GM18909 (cell line): Measurements from ENCODE around the gene TJP2.
"Not testable (repeated sequence)": the region's sequence is repeated elsewhere in the genome, so short reads cannot be mapped to it uniquely, and the experiment has no call there.

ENCODE experiments used
- ATAC-seq: cut with Tn5 transposase; IDR thresholded peaks from one replicate; pipeline ENCODE4 v1.9.1; 2021; ENCODE audit warnings: mild to moderate bottlenecking; ENCODE audit not compliant: unreplicated experiment, poor library complexity

TJP2 gene

DNA sequence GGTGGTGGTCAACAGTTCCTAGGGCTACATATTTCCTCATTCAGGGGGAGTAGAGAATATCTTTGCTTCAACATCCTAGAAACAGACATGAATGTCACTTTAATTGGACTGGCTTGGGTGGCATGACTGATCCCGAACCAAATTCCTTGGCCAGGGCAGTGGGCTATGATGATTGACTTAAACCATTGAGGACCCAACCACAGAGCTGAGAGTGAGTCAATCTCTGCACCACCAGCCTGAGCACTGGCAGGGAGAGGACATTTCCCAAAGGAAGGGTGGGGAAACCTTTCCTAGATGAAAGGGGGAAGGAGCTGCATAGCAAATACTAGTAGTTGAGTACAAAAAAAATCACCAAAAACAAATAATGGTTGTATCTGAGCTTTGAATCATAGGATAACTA is 98.1 kb downstream of the TJP2 start:
- no peak for ATAC-seq

DNA sequence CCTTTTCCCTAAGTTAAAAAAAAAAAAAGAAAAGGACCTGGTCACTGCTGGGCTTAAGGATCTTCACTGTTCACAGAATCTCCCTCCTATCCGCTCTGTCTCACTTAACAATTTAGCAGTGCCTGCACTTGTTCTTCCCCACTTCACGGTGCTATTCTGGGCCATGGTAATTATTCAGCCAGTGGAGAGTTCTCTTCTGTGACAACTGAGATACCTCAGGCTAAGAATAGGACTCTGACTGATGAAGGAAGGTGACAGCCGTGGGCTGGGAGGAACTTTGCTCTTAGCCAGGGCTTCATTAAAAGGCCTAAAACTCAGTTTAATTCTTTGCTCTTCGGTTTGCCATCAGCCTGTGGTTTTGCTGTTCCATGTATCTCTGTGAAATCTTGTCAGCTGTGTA is 99.1 kb downstream of the TJP2 start:
- ATAC-seq, result no peak

DNA sequence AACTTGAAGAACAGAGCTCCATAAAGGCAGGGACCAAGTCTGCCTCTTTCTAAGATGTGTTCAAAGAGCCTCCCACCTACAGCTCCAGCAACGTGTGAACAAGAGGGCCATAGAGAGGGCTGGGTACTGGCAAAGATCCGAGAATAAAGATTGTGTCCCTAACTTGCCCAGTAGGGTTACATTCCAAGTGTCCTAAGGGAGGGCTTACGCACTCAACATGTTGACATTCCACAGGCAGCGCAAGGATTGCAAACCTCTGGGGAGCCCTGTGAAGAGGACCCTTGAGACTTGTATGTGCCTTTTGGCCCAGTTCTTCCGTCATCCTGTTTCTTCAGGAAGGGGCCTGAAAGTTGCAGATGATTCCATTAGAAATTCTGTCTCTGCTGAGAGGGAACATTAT is 102.7 kb downstream of the TJP2 start:
- no peak for ATAC-seq

DNA sequence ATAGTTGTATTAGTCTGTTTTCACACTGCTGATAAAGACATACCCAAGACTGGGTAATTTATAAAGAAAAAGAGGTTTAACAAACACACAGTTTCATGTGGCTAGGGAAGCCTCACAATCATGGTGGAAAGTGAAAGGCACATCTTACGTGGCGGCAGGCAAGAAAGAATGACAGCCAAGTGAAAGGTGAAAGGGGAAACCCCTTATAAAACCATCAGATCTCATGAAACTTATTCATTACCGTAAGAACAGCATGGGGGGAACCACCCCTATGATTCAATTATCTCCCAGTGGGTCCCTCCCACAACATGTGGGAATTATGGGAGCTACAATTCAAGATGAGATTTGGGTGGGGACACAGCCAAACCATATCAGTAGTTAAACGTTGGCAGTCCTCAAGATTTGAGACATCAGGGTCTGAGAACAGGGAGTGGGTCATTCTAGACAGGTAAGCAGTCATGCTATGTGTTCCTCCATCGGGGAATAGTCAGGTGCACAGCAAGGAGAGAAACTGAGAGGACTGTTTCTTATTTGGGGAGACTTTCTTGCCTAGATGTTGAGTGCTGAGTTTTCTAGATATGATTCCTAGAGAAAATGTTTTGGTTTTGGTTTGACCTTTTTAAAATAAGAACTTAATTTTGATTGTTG is 105.1 kb downstream of the TJP2 start:
- peak; percentile 89 for ATAC-seq

DNA sequence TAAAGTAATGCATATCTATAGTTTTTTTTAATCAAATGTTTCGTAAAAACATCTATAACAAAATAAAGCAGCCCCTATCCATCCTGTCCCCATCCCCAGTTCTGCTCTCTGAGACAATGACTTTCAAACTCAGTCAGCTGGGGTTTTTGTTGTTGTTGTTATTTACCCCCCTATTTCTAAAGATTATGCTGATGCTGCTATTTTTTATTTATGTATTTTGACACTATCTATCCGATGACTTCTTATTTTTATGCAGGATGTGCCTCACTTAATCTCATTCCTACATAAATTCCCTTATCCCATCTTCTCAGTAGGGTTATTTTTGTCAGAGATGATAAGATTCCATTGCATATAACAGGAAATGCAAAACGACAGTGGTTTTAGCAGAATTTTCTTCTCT is 105.7 kb downstream of the TJP2 start:
- no peak for ATAC-seq

DNA sequence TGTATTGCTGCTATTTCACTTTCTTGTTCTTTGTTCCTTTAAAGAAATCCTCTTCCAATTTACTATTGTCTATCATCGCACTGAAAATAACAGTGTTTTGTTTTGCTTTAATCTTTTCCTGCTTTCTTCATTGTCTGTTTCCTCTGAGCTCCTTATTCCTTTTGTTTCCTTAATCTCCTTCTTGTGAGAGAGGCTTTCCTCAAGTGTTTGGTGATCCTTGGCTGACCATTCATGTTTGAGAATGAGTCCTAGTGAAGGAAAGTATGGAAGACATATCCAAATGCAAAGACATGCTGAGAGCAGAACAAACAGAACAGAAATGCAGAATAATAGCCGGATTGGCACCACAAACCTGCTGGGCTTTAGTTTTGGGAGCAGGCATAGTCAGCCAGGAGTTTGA is 108.9 kb downstream of the TJP2 start:
- no peak for ATAC-seq

DNA sequence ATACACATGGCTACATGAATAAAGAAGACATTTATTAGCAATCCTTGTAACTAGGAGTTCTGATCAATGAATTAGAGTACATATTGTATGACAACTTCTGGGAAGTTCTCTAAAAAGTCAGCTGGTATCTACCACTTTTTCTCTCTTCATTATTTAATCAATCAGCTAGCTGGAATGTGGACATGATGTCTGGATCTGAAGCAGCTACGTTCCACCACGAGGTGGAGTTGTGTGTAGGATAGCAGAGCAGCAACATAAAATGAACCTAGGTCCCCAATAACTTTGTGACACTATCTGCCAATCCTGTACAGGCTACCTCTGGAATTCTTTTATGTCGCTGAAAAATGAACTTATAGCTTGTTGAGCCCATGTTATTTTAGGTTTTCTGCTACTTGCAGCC is 118.0 kb downstream of the TJP2 start:
- no peak for ATAC-seq

DNA sequence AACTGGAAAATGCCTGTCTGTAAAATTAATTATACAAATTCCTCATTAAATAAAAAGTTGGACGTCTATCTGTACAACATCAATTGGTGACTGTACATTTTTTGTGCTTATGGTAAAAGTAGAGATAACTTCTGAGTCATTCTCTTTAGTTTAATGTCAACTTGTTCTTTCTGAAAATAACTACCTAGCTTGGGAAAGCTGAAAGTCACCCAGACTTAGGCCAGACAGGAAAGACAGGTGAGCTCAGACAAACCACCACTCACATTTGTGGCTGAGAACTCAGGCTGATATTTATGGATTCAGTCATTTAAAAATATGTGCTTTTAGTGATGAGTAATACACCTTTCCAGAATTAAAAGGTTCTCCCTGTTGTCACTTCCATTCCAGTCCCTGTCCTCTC is 119.1 kb downstream of the TJP2 start:
- no peak for ATAC-seq

DNA sequence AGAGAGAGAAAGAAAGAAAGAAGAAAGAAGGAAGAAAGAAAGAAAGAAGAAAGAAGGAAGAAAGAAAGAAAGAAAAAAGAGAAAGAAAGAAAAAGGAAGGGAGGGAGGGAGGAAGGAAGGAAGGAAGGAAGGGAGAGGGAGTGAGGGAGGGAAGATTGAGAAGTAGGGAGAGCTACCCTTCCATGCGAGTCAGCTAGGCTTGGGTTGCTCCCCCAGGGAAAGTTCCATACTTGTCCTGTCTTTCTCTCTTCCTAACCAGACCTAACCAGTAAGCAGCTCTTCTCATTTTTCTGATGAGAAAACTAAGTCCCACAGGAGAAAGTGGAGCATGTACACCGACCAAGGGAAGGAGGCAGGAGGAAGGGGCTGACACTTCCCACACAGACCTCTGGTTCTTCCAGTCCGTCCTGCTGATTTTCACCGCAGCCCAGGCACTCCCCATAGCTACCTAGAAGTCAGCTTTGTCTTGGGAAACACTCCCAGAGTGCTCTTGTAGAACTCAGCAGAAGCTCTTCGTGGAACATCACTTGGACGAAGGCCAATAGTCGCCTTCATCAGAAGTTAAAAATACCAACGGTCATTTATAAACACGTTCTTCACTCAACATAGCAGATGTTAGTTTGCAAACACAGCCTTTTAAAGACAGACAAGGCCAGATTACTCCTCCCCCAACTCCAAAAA is 121.9 kb downstream of the TJP2 start:
- ATAC-seq, result no peak

DNA sequence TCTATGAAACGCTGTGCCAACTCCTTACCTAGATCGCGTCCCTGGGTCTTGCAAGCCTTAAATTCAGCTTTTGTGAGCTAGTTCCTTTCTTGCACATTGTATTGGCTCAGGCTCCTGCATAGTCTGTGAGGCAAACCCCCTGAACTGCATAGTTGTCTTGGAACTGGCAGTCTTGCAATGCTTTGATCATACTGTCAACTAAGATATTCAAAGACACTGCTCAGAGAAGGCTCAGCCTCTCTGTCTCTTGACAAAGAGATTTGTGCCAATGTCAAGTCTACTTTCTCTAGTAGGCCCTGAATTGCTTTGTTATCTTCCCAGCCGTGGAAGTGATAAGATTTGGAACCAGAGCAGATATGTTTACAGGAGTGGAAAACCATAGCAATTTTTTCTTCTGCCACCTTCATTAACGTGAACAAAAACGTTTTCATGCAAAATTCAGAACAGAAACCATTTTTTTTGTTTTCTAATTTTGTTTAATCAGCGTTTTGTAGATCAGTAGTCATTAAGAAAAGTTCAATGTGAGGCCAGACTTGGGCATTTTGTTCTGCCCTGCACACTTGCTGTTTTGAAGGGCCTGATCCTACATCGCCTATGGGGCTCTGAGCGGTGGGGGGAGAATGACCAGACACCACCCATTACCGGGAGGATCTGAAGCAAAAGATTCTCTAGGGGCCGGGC is 123.4 kb downstream of the TJP2 start:
- ATAC-seq, result no peak

DNA sequence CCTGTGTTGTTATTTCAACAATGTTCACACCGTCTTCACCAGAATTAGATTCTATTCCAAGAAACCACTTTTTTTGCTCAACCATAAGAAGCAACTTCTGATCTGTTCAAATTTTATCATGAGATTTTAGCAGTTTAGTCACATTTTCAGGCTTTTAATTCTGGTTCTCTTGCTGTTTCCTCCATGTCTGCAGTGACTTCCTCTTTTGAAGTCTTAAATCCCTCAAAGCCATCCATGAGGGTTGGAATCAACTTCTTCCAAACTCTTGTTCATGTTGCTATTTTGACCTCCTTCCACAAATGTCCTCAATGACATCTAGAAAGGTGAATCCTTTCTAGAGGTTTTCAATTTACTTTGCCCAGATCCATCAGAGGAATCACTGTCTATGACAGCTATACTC is 125.2 kb downstream of the TJP2 start:
- ATAC-seq, result no peak

DNA sequence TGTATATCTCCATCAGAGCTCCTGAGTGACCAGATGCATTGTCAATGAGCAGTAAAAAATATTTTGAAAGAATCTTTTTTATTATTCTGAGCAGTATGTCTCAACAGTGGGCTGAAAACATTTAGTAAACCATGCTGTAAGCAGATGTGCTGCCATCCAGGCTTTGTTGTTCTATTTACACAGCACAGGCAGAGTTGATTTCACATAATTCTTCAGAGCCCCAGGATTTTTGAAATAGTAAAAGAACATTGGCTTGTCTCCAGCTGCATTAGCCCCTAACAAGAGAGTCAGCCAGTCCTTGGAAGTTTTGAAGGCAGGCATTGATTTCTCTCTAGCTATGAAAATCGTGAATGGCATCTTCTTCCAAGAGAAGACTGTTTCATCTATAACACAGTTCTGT is 125.7 kb downstream of the TJP2 start:
- ATAC-seq, result no peak

DNA sequence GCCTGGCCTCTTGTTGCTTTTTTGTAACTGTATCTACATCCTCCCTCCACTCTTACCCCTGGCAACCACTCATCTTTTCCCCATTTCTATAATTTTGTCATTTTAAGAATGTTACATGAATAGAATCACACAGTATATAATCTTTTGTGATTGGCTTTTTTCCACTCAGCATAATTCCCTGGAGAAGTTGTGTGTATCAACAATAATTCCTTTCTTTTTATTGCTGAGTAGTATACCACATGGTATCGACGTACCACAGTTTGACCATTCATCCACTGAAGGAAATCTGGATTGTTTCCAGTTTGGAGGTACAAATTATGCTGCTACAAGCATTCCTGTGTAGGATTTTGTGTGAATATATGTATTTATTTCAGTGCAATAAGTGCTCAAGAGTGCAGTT is 129.3 kb downstream of the TJP2 start:
- no peak for ATAC-seq

DNA sequence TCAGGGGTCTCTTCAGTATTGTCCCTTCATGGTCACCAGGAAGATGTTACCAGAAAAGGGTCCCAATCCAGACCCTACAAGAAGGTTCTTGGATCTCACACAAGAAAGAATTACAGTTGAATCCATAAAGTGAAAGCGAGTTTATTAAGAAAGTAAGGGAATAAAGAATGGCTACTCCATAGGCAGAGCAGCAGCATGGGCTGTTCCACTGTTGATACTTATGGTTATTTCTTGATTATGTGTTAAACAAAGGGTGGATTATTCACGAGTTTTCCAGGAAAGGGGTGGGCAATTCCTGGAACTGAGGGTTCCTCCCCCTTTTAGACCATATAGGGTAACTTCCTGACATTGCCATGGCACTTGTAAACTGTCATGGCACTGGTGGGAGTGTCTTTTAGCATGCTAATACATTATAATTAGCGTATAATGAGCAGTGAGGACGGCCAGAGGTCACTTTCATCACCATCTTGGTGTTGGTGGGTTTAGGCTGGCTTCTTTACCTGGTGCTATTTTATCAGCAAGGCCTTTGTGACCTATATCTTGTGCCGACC is 132.9 kb downstream of the TJP2 start:
- not testable (repeated sequence) for ATAC-seq

DNA sequence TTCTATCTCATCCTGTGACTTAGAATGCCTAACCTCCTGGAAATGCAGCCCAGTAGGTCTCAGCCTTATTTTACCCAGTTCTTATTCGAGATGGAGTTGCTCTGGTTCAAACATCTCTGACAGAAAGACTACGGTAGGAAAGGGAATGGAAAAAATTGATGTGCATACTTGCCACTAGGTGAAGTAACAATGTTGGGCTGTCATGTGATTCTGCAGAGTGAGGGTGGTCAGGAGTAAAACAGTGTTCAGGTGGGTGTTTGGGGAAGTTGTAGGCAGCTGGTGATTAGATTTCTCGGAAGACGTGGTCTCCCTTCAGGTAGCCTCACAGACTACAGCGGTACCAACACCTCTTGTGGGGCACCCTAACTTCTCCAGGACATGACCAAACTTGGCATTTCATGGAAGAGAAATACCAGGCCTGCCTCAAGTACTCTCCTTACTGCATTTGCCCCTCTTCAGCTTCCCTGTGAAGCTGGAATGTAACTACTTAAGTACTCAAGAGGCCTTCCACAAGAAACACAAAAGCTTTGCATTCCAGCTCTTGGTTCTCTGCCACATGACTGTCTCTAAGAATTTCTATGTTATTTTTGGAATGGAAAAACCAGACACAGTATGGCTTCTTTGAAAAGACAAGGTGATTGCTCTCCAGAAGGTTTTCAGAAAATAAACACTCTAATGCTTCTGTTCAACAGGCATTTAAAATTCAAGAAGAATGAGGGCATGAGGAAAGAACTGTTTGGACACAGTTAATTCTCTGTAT is 133.5 kb downstream of the TJP2 start:
- no peak for ATAC-seq

DNA sequence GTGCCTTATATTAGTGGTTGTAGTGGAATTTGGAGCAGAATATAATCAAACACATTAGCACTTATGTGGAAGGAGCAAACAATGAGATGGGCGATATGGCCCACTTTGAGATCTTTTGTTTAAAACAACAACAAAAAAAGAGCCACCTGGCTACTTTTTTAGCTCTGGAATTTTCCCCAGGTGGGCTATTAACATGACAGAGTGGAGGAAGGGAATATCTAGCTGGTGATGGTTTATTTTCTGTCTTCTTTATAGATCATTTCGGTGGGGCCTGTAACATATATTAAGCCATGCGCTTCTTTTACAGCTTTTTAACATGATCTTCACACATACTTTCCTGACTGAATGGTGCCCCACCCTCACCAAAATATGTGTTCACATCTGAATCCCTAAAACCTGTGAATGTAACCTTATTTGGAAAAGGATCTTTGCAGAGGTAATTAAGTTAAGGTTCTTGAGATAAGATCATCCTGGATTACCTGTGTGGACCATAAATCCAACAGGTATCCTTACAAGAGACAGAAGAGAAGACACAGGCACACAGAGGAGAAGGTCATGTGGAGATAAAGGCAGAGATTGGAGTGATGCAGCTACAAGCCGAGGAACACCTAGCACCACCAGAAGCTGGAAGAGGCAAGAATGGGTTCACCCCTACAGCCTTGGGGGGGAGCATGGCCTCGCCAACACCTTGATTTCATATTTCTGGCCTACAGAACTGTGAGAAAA is 134.3 kb downstream of the TJP2 start:
- no peak for ATAC-seq

DNA sequence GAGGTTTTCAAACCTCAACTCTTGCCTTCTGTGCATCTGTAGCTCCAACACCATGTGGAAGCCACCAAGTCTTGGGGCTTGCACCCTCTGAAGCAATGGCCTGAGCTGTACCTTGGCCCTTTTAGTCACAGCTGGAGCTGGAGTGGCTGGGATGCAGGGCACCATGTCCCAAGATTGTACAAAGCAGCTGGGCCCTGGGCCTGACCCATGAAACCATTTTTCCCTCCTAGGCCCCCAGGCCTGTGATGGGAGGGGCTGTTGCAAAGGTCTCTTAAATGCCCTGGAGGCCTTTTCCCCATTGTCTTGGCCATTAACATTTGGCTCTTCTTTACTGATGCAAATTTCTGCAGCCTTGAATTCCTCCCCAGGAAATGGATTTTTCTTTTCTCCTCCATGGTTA is 139.1 kb downstream of the TJP2 start:
- ATAC-seq, result no peak

DNA sequence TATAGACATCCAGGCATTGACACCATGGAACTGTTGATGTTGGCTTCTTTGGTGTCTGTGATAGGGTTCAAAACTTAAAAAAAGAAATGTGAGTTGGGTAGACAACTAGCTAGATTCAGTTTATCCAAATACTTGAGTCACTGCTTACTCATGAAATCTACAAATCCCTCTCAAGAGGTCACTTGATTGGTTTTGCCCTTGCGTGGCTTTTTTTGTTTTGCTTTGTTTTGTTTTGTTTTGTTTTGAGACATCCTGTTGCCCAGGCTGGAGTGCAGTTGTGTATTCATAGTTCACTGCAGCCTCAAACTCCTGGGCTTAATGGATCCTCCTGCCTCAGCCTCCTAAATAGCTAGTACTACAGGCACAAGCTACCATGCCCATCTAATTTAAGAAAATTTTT is 140.5 kb downstream of the TJP2 start:
- ATAC-seq, result no peak

DNA sequence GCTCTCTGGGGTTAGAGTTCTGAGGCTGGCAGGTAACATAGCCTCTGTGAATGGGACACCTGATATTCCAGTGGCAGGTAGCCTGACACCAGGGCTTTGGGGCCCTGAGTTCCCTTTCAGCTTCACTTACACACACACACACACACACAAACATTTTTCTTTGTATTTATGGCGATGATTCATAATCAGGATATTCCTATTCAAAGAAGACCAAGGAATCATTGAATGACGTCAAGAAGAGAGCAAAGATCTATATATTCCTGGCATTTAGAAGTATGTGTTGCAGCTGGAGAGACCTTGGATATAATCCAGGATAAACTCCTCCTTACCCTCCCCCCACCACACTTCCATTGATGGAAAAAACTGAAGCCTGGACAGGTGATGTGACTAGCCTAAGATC is 143.0 kb downstream of the TJP2 start:
- ATAC-seq, result no peak

DNA sequence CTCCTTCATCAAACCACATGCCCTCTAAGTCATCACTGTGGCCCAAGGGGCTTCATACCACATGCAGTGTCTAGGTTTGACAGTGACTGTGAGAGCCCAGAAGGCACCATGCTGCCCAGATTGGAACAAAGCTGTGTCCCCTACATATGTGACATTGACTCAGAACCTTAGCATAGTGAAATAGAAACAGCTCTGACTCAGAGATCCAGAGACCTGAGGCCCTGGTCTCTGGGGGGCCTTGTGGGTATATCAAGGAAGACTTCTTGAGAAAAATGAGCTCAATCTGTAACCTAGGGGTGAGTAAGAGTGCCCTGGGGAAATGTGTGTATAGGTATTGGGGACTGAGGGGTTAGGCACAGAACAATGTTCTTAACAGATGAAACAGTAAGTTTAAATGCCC is 143.8 kb downstream of the TJP2 start:
- peak; percentile 87 for ATAC-seq
